ENCODE data around the gene LCOR. TPM values are rescaled to one million over a fixed set of nuclear protein-coding genes. Genes with fewer than 3 reads are reported as not detected.

Gene LCOR
- total RNA-seq, 1 experiment from 2014 or later = 42.1 TPM

- Histone ChIP-seq H3K79me2 (ENCODE audit: insufficient read depth, low read length) (peaks cover 27% of the 10 kb centered on the region; the same call in 1 of the 2 replicates), H3K23ac (ENCODE audit: insufficient read length, low read depth, low read length) (no peak overlapping the region), H4K91ac (ENCODE audit: insufficient read length, low read depth, low read length) (no peak overlapping the region), H4K5ac (ENCODE audit: insufficient read length, low read depth, low read length) (no peak overlapping the region), H2AK5ac (ENCODE audit: insufficient read length, low read length) (no peak overlapping the region), H2BK20ac (ENCODE audit: low read depth, low read length, poor library complexity, severe bottlenecking) (no peak overlapping the region), H3K9ac (ENCODE audit: extremely low read depth, insufficient read length, low read length) (peak overlapping the region; percentile 45), H3K79me1 (ENCODE audit: insufficient read depth, low read depth, low read length, poor library complexity, severe bottlenecking) (no peaks in the 10 kb centered on the region), H2BK5ac (ENCODE audit: insufficient read length, low read length) (no peak overlapping the region), H3K27me3 (ENCODE audit: insufficient read depth, low read length) (no peaks in the 10 kb centered on the region), H2BK15ac (ENCODE audit: low read depth, low read length) (no peak overlapping the region), H3K14ac (ENCODE audit: insufficient read depth, low read length) (peak overlapping the region; percentile 73), H2AFZ (ENCODE audit: low read length) (no peak overlapping the region), H3K9me3 (ENCODE audit: control insufficient read depth, low read depth, low read length) (no peaks in the 10 kb centered on the region), H2BK12ac (ENCODE audit: insufficient read length, low read depth, low read length) (no peak overlapping the region), H4K20me1 (ENCODE audit: control insufficient read depth, insufficient read depth, insufficient read length) (no peaks in the 10 kb centered on the region), H3K23me2 (ENCODE audit: insufficient read length, low read depth, low read length, poor library complexity, severe bottlenecking) (peaks cover 3% of the 10 kb centered on the region), H3K4me2 (ENCODE audit: insufficient read depth, insufficient read length, low read length) (peak overlapping the region; percentile 81), H3K56ac (ENCODE audit: insufficient read length, low read depth, low read length) (no peak overlapping the region), H3K27ac (ENCODE audit: insufficient read length, low read depth, low read length) (no peak overlapping the region), H2BK120ac (ENCODE audit: low read depth, low read length, poor library complexity, severe bottlenecking) (no peak overlapping the region), H3K4ac (ENCODE audit: low read depth, low read length) (no peak overlapping the region), H3K4me1 (ENCODE audit: insufficient read depth, low read length) (no peaks in the 10 kb centered on the region; the same call in 1 of the 2 replicates), H4K8ac (replicated peaks; ENCODE audit: insufficient read length, low read depth, low read length) (no peak overlapping the region), H3K18ac (ENCODE audit: insufficient read length, low read depth, low read length) (no peak overlapping the region), H3T11ph (ENCODE audit: low read length) (no peak overlapping the region)
- peaks cover 6 to 22% (median 14%) of the 10 kb centered on the region in 3 experiments for H3K36me3 Mint-ChIP-seq (ENCODE audit: insufficient read depth in 1 of 3, low read depth in 3 of 3)
- TF ChIP-seq CTCF (conservative IDR thresholded peaks at IDR 0.05) = no peak
- H3K27me3 Mint-ChIP-seq (ENCODE audit: low read depth) = no peaks in the 10 kb centered on the region; the same call in 1 of the 2 replicates
- H3K4me1 Mint-ChIP-seq = peaks cover 42 to 45% of the 10 kb centered on the region in 2 experiments
- H3K27ac Mint-ChIP-seq = peak overlapping the region; percentile 98 to 99 (median 99)
- WGBS (ENCODE audit: extremely low coverage, insufficient read length, low lambda C conversion rate) = no CpG with 5 or more reads among the region's 46 CpGs
- peak; percentile 41 for DNase-seq
- peak overlapping the region; percentile 96 to 100 for H3K4me3 Mint-ChIP-seq
- H3K9me3 Mint-ChIP-seq = no peaks in the 10 kb centered on the region
These were observed 1.3 kb downstream of the LCOR start for GRCh38 chr10:96833220-96834001.

All from H9 (cell line).